ENCODE results near the gene LMX1B.

The LMX1B gene

GRCh38 chr9:126626926-126627233 is 13.2 kb downstream of the LMX1B start:
- TF ChIP-seq, protein P1, sequence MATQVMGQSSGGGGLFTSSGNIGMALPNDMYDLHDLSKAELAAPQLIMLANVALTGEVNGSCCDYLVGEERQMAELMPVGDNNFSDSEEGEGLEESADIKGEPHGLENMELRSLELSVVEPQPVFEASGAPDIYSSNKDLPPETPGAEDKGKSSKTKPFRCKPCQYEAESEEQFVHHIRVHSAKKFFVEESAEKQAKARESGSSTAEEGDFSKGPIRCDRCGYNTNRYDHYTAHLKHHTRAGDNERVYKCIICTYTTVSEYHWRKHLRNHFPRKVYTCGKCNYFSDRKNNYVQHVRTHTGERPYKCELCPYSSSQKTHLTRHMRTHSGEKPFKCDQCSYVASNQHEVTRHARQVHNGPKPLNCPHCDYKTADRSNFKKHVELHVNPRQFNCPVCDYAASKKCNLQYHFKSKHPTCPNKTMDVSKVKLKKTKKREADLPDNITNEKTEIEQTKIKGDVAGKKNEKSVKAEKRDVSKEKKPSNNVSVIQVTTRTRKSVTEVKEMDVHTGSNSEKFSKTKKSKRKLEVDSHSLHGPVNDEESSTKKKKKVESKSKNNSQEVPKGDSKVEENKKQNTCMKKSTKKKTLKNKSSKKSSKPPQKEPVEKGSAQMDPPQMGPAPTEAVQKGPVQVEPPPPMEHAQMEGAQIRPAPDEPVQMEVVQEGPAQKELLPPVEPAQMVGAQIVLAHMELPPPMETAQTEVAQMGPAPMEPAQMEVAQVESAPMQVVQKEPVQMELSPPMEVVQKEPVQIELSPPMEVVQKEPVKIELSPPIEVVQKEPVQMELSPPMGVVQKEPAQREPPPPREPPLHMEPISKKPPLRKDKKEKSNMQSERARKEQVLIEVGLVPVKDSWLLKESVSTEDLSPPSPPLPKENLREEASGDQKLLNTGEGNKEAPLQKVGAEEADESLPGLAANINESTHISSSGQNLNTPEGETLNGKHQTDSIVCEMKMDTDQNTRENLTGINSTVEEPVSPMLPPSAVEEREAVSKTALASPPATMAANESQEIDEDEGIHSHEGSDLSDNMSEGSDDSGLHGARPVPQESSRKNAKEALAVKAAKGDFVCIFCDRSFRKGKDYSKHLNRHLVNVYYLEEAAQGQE (IDR thresholded peaks at IDR 0.05; ENCODE audit: insufficient replicate concordance, low read depth): no peak
- no peak for TF ChIP-seq SPI1 (IDR thresholded peaks at IDR 0.05; ENCODE audit: borderline replicate concordance, low read depth)
- TF ChIP-seq, protein P2, sequence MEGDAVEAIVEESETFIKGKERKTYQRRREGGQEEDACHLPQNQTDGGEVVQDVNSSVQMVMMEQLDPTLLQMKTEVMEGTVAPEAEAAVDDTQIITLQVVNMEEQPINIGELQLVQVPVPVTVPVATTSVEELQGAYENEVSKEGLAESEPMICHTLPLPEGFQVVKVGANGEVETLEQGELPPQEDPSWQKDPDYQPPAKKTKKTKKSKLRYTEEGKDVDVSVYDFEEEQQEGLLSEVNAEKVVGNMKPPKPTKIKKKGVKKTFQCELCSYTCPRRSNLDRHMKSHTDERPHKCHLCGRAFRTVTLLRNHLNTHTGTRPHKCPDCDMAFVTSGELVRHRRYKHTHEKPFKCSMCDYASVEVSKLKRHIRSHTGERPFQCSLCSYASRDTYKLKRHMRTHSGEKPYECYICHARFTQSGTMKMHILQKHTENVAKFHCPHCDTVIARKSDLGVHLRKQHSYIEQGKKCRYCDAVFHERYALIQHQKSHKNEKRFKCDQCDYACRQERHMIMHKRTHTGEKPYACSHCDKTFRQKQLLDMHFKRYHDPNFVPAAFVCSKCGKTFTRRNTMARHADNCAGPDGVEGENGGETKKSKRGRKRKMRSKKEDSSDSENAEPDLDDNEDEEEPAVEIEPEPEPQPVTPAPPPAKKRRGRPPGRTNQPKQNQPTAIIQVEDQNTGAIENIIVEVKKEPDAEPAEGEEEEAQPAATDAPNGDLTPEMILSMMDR (IDR thresholded peaks at IDR 0.05; ENCODE audit: insufficient read depth, low read length): no peak
- TF ChIP-seq GABPA (IDR thresholded peaks at IDR 0.05; ENCODE audit: low read depth): no peak
- no peak for TF ChIP-seq POLR2AphosphoS5 (IDR thresholded peaks at IDR 0.05; ENCODE audit: low read depth)
- Histone ChIP-seq H3K27ac (replicated peaks) (no peak overlapping the region), H3K27me3 (ENCODE audit: insufficient read depth, poor library complexity, severe bottlenecking) (peaks cover 88% of the 10 kb centered on the region), H3K4me3 (replicated peaks; ENCODE audit: insufficient read depth, low read length) (no peak overlapping the region)
- no peak for DNase-seq (ENCODE audit: low read depth in 1 of 2, low spot score in 1 of 2)

DNA sequence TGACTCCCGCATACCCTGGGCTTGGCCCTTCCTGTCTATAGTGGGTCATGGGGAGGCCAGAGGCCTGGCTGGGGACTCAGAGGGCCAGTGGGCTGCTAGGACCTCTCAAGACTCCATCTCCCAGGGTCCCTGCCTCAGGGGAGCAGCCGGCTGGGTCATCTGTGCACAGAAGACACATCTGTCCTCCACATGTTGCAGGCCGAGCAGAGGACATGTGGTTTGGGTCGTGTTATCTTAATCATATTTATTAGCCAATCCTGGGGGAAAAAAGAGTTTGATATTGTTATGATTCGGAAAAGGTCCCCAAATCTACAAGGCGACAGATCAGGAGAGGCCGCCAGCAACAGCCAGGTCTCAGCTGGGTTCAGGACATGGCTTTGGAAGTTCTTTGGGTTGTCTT is 14.4 kb downstream of the LMX1B start:
- Histone ChIP-seq H3K4me3 (replicated peaks; ENCODE audit: insufficient read depth, low read length) (no peak overlapping the region), H3K27ac (replicated peaks) (no peak overlapping the region), H3K27me3 (ENCODE audit: insufficient read depth, poor library complexity, severe bottlenecking) (peaks cover 84% of the 10 kb centered on the region)
- DNase-seq (ENCODE audit: low read depth in 1 of 2, low spot score in 1 of 2): no peak
- TF ChIP-seq, protein P1 (IDR thresholded peaks at IDR 0.05; ENCODE audit: insufficient replicate concordance, low read depth): no peak
- TF ChIP-seq, protein P2 (IDR thresholded peaks at IDR 0.05; ENCODE audit: insufficient read depth, low read length): no peak
- no peak for TF ChIP-seq SPI1 (IDR thresholded peaks at IDR 0.05; ENCODE audit: borderline replicate concordance, low read depth)
- TF ChIP-seq GABPA (IDR thresholded peaks at IDR 0.05; ENCODE audit: low read depth): no peak
- no peak for TF ChIP-seq POLR2AphosphoS5 (IDR thresholded peaks at IDR 0.05; ENCODE audit: low read depth)

DNA sequence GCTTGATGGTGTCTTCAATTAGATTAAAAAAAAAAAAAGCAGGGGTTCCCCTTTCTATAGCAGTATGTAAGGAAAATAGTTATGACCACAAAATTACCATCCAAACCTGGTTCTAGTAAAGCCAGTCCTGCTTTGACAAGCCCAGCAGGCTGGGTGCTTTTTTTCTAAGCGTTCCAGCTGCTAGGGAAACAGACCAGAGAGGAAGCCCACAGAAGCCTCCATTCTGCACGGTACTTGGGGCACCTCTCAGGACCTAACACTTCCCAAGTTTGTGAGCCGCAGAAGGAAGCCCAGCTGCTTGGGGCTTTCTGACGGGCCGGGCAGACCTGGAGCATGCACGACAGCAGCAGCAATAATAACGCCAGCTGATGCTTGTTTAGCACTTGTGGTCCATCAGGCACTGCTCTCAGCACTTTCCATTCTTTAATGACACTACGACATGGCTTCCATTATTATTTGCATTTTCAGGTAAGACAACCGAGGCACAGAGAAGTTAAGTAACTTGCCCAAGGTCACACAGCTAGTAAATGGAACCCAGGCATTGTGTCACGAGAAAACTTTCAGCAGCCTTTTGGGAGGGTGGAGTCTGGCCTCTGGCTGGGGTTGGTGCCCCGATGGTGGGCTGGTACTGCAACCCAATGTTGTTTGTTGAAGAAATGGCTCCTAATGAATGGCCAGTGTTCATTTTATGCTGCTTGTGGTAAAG is 15.4 kb downstream of the LMX1B start:
- Histone ChIP-seq H3K27ac (replicated peaks) (no peak overlapping the region), H3K27me3 (ENCODE audit: insufficient read depth, poor library complexity, severe bottlenecking) (peaks cover 74% of the 10 kb centered on the region), H3K4me3 (replicated peaks; ENCODE audit: insufficient read depth, low read length) (no peak overlapping the region)
- TF ChIP-seq, protein P2 (IDR thresholded peaks at IDR 0.05; ENCODE audit: insufficient read depth, low read length): no peak
- TF ChIP-seq, protein P1 (IDR thresholded peaks at IDR 0.05; ENCODE audit: insufficient replicate concordance, low read depth): no peak
- no peak for TF ChIP-seq POLR2AphosphoS5 (IDR thresholded peaks at IDR 0.05; ENCODE audit: low read depth)
- no peak for TF ChIP-seq SPI1 (IDR thresholded peaks at IDR 0.05; ENCODE audit: borderline replicate concordance, low read depth)
- TF ChIP-seq GABPA (IDR thresholded peaks at IDR 0.05; ENCODE audit: low read depth): no peak
- DNase-seq (ENCODE audit: low read depth in 1 of 2, low spot score in 1 of 2): no peak
